HG03108 (cell line): Measurements from ENCODE around the gene CGB8.
"Not testable (repeated sequence)": the region's sequence is repeated elsewhere in the genome, so short reads cannot be mapped to it uniquely, and the experiment has no call there.

Experiments
- ATAC-seq: cut with Tn5 transposase; IDR thresholded peaks from one replicate; pipeline ENCODE4 v1.9.1; 2021; ENCODE audit warnings: moderate library complexity; ENCODE audit not compliant: unreplicated experiment

Gene CGB8

GRCh38 chr19:49065905-49066512 lies 17.1 kb upstream of the CGB8 start:
- ATAC-seq: no peak

GRCh38 chr19:49064768-49065611 lies 16.1 kb upstream of the CGB8 start, which contains the start of gene NTF4:
TSS of gene NTF4 (minus strand) at chr19:49064818. CDS start at chr19:49061997, 2,821 bp downstream.
- no peak for ATAC-seq

DNA sequence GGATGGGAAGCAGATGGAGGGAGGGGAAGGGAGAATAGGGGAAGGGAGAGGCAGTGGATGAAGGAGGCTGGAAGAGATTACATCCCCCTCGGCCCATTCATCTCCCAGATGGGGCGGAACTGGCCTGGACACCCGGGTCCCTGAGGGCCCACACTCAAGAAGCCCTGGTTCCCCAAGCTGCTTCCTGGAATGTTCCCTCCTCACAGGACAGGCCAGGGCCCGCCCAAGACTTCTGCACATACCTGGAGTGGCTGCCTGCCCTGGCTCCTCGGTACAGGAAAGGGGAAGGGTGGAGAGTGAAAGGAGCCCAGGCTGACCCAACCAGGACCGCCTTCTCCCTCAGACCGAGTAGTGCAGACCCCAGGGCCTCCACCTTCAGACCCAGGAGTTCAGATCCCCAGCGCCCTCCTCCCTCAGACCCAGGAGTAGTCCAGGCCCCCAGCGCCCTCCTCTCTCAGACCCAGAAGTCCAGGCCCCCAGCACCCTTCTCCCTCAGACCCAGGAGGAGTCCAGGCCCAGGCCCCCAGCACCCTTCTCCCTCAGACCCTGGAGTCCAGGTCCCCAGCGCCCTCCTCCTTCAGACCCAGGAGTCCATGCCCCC lies 15.2 kb upstream of the CGB8 start:
- no peak for ATAC-seq

GRCh38 chr19:49061445-49061844 lies 12.5 kb upstream of the CGB8 start:
- ATAC-seq: no peak

DNA sequence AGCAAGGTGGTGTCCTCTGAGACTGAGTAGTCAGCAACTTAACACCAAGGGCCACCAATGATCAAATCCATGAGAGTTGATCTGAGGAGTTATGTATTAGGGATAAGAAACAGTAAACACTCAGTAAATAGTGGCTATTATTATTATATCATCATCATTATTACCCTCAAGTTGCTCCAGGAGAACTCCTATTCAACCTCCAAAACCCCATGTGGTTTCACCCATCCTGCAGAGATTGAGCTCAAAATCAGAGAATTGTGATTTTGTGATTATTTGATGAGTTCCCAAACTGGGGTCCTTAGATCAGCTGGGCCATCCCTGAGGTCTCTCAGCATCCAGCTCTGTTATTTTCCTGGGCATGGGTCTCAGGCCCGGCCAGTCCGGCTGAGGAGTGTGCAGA lies 12.1 kb upstream of the CGB8 start:
- ATAC-seq: no peak

GRCh38 chr19:49059053-49059452 lies 10.1 kb upstream of the CGB8 start:
- no peak for ATAC-seq

DNA sequence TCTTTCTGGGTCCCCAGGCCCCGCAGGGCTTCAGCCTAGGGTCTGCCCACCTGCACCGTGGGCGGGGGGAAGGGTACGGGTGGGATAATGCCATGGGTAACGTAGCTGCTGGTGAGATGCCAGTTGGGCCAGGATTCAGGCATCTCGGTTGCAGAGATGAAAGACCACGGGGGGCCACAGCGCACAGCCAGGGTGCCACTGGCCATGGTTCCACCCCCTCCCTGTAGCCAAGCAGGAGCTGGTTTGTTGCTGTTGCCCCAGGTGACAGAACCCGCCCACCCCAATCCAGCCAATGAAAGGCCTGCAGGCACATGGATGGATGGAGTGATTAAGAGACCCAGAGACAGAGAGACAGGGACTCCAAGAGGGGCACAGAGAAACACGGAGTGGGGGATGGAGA lies 9.7 kb upstream of the CGB8 start:
- ATAC-seq: no peak

DNA sequence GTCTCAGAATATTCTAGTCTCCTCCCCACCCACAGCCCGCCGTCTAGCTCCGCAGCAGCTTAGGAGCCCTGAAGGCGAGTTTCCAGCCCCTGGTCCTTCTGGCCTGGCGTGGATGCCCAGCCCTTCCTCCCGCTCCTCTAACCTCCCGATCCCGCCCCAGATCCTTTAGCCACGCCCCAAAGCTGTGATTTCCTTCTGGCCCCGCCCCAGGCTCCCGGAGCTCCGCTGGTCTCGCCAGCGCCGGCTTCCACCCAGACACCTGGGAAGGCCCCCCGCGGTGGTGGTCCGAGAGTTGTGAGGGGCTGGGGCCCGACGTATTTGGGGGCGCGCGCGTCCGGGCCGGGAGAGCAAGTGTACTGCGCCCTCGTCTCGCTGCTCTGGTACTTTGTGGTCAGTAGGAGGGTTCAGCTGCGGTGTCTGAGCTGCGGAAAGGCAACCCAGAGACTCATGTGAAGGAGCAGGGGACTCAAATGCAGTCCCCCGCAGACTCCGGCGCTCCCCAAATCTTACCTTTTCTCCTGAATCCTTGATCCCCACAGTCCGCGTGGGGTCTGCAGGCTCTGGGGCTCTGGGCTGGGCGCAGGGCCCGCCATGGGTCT lies 8.8 kb upstream of the CGB8 start, which contains the start of gene CGB7:
TSS of gene CGB7 (minus strand) at position 114 of the 599 bp plus-strand sequence. CDS start 2,374 bp downstream, outside the sequence.
- ATAC-seq: no peak

DNA sequence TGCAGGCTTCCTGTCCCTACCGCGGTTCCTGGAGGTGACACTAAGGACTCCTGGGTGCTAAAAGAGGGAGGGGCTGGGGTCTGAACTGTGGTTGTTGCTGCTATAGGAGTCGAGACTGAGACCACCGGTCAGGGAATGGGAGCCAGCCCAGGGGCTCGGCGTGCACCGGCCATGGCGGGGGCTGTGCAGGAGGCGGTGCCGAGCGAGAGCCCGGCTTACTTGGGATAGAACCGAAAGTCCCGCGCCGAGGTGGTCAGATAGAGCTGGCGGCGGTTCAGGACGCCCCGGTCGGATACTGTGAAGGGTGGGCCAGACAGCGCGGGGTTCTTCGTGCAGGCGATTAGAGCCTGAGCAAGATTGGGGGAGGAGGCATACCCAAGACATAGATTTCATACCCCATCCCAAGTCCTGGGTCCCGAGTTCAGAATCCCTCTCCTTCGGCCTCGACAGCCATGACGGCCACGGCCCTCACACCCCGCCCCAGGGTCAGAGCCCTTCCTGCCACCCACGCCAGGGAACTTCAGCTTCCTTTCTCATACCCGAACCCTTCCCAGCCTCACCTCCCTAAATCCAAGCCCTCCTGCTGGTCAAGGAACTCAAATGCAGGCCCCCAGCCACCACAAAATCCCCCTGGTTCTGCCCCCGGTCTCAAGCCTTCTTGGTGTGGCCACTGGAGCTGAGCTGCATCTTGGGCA lies 8.1 kb upstream of the CGB8 start:
- ATAC-seq: not testable (repeated sequence)

GRCh38 chr19:49056101-49056901 lies 7.4 kb upstream of the CGB8 start:
- no peak for ATAC-seq

- not testable (repeated sequence) for ATAC-seq
Measured at GRCh38 chr19:49050376-49051033, 1.6 kb upstream of the CGB8 start.

- not testable (repeated sequence) for ATAC-seq
Measured at GRCh38 chr19:49049834-49050233, 923 bp upstream of the CGB8 start.

DNA sequence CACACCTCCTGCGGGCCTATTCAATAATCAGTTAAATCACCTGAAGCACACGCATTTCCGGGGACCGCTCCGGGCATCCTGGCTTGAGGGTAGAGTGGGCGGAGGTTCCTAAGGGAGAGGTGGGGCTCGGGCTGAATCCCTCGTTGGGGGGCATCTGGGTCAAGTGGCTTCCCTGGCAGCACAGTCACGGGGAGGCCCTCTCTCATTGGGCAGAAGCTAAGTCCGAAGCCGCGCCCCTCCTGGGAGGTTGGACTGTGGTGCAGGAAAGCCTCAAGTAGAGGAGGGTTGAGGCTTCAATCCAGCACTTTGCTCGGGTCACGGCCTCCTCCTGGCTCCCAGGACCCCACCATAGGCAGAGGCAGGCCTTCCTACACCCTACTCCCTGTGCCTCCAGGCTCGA lies 5.4 kb downstream of the CGB8 start, which contains the start of gene CGB5:
TSS of gene CGB5 (plus strand) at position 301 of the 400 bp plus-strand sequence. CDS start 362 bp downstream, outside the sequence.
- ATAC-seq: not testable (repeated sequence)

DNA sequence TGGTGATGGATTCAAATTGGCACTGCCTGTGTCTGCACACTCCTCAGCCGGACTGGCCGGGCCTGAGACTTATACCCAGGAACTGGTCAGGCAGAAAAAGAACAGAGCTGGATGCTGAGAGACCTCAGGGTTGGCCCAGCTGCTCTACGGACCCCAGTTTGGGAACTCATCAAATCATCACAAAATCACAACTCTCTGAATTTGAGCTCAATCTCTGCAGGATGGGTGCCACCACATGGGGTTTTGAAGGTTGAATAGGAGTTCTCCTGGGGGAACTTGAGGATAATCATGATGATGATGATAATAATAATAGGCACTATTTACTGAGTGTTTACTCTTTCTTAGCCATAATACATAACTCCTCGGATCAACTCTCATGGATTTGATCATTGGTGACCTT lies 6.2 kb downstream of the CGB8 start:
- ATAC-seq: not testable (repeated sequence)

DNA sequence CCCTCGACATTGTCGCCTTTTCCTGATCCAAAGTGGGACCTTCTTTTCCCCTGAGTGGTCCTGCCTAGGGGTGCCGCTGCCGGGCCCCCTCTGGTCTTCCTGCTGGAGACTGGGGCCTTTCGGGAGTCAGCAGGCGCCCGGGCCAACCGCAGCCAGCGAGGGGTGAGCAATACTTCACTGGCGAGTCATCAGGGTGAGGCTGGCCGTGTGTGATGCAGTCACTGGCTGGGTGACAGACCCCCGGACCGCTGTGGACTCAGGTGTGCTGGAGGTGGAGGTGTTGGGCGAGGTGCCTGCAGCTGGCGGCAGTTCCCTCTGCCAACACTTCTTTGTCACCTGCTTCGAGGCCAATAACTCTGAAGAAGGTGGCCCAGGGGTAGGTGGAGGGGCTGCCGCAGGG lies 6.7 kb downstream of the CGB8 start:
- no peak for ATAC-seq

GRCh38 chr19:49039736-49040135 lies 9.2 kb downstream of the CGB8 start:
- ATAC-seq: not testable (repeated sequence)

- ATAC-seq: not testable (repeated sequence)
Measured at GRCh38 chr19:49038557-49039276, 10.2 kb downstream of the CGB8 start.

- ATAC-seq: not testable (repeated sequence)
Measured at GRCh38 chr19:49038111-49038510, 10.8 kb downstream of the CGB8 start.

- ATAC-seq: not testable (repeated sequence)
Measured at GRCh38 chr19:49036815-49037214, 12.1 kb downstream of the CGB8 start, which contains the start of gene CGB1. TSS of gene CGB1 (minus strand) at chr19:49036895. CDS start at chr19:49036711, 184 bp downstream.
